ENCODE measurements around the gene UBXN10.

UBXN10 gene

GRCh38 chr1:20151906-20152598 is 33.8 kb upstream of the UBXN10 start:
- DNase-seq (ENCODE audit: low read depth in 2 of 2) = peak; percentile 72 to 77

DNA sequence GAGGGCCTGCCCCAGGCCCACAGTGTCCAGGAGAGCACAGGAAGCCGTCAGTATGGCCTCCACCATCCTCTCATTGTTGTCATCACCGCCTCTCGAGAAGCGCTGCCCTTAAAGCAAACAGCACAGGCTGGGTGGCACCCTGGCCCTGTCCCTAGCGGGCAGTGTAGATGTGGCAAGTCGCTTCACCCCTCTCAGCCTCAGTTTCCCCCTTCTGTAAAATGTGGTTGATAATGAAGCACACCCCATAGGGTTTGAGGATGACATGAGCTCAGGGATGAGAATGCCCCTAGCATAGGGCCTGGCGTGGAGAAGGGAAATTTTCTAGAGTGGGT is 33.3 kb upstream of the UBXN10 start:
- DNase-seq (ENCODE audit: low read depth in 2 of 2) = no peak

DNA sequence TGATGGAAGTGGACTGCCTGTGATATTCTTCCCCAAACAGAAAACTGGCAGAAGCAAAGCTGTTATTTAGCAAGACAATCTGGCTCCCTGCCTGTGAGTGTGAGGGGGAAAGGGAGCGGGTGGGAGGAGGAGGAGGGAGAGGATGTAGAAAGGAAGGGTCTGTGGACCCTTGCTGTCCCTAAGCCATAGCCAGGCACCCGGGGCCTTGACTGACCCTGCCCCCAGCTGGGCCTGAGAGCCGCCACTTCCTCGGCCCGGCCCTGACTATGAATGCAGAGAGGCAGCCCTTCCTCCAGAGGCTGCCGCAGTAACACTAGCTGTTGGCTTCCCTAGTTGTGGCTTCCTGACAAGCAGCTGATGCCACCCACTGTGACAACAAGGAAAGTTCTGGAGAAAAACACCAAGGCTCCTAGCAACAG is 32.9 kb upstream of the UBXN10 start:
- DNase-seq (ENCODE audit: low read depth in 2 of 2) = no peak

DNA sequence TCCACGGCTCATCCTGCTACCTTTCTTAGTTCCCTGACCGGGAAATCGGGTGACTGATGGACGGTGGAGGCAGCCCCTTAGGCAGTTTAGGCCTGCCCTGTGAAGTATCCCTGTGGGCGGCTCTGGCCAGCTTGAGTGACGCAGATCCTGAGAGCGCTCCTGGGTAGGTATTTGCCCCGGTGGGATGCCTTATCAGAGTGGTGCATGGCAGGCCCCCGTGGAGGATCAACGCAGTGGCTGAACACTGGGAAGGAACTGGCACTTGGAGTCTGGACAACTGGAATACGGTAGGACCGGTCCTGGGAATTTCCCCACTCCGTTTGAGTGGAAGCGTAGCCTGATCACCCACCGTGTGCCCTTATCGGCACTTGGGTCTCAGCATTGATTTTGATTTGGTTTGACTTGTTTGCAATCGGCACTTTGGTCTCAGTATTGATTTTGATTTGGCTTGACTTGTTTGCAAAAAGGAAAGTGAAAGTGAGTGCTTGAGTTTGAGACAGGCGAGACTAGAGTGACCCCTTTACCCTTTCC is 31.5 kb upstream of the UBXN10 start:
- no peak for DNase-seq (ENCODE audit: low read depth in 2 of 2)

DNA sequence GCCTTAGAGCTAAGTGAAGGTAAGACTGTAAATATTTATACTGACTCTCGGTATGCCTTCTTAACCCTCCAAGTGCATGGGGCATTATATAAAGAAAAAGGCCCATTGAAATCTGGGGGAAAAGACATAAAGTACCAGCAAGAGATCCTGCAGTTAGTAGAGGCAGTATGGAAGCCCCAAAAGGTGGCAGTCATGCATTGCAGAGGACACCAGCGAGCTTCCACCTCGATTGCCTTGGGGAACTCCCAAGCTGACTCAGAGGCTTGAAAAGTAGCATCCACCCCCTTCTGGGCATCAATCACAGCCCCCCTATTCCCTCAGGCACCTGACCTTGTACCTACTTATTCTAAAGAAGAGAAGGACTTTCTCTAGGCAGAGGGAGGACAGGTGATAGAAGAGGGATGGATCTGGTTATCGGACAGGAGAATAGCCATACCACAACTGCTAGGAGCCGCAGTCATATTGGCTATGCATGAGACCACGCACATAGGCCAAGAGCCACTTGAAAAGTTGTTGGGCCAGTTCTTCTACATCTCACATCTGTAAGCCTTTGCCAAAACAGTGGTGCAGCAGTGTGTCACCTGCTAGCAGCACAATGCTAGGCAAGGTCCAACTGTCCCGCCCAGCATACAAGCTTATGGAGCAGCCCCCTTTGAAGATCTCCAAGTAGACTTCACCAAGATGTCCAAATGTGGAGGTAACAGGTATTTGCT is 27.4 kb upstream of the UBXN10 start:
- DNase-seq (ENCODE audit: low read depth in 2 of 2) = no peak

- DNase-seq (ENCODE audit: low read depth in 2 of 2) = no peak
These were observed 25.9 kb upstream of the UBXN10 start for GRCh38 chr1:20160034-20160433.

- no peak for DNase-seq (ENCODE audit: low read depth in 2 of 2)
These were observed 21.1 kb upstream of the UBXN10 start for GRCh38 chr1:20164694-20165202.

DNA sequence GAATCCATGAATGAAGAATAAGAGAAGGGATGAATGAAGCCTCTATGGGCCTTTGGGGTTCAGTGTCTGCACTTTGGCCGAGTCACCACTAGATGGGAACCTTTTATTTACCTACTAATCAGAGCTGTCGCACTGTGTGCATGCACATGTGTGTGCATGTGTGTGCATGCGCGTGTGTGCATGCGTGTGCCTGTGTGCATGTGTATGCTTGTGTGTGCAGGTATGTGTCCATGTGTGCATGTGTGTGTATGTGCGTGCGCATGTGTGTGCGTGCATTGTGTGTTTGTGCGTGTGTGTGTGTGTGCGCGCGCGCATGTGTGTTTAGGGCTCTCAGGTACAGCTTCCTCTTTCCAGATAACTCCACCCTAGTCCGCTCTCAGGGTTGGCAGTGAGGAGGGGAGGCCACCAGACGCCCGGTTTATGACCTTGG is 20.4 kb upstream of the UBXN10 start:
- no peak for DNase-seq (ENCODE audit: low read depth in 2 of 2)

DNA sequence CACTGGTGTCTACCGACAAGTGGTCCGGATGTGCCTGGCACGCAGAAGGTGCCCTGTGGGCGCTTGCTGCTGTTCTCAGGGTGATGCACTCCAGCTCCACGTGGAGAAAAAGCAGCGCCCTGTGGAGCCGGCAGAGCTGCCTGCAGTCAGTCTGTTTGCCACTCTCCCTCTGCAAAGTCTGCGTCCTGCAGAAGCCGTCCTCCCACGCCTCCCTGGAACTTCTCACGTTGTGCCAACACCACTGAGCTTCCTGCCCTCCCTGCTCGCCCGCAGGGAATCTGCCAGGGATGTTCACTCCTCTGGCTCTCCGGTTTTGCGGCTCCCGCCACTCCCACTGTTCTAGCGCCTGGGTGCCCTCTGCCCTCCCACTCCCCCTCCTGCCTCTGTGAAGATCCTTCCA is 19.8 kb upstream of the UBXN10 start:
- DNase-seq (ENCODE audit: low read depth in 2 of 2) = no peak

- no peak for DNase-seq (ENCODE audit: low read depth in 2 of 2)
These were observed 18.8 kb upstream of the UBXN10 start for GRCh38 chr1:20167126-20167525.

GRCh38 chr1:20168564-20169491 is 17.1 kb upstream of the UBXN10 start:
- DNase-seq (ENCODE audit: low read depth in 2 of 2) = no peak

- no peak for DNase-seq (ENCODE audit: low read depth in 2 of 2)
These were observed 16.0 kb upstream of the UBXN10 start for GRCh38 chr1:20169932-20170331.

- no peak for DNase-seq (ENCODE audit: low read depth in 2 of 2)
These were observed 13.8 kb upstream of the UBXN10 start for GRCh38 chr1:20172033-20172590.

GRCh38 chr1:20174937-20175666 is 10.8 kb upstream of the UBXN10 start:
- no peak for DNase-seq (ENCODE audit: low read depth in 2 of 2)

GRCh38 chr1:20178634-20179370 is 7.1 kb upstream of the UBXN10 start:
- DNase-seq (ENCODE audit: low read depth in 2 of 2) = no peak

DNA sequence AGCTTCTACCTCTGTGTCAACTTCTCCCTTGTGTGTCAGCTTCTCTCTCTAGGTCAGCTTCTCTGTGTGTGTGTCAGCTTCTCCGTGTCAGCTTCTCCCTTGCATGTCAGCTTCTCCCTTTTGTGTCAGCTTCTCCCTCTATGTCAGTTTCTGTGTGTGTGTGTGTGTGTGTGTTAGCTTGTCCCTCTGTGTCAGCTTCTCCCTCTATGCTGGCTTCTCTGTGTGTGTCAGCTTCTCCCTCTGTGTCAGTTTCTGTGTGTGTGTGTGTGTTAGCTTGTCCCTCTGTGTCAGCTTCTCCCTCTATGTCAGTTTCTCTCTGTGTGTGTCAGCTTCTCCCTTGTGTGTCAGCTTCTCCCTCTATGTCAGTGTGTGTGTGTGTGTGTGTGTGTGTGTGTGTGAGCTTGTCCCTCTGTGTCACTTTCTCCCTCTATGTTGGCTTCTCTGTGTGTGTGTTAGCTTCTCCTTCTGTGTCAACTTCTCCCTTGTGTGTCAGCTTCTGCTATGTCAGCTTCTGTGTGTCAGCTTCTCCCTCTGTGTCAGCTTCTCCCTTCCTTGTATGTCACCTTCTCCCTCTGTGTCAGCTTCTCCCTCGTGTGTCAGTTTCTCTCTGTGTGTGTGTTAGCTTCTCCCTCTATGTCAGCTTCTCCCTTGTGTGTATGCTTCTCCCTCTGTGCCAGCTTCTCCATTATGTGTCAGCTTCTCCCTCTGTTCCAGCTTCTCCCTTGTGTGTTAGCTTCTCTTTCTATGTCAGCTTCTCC is 6.3 kb upstream of the UBXN10 start:
- DNase-seq (ENCODE audit: low read depth in 2 of 2) = no peak

GRCh38 chr1:20180129-20180843 is 5.6 kb upstream of the UBXN10 start:
- DNase-seq (ENCODE audit: low read depth in 2 of 2) = no peak

GRCh38 chr1:20180844-20181207 is 5.1 kb upstream of the UBXN10 start:
- DNase-seq (ENCODE audit: low read depth in 2 of 2) = no peak

DNA sequence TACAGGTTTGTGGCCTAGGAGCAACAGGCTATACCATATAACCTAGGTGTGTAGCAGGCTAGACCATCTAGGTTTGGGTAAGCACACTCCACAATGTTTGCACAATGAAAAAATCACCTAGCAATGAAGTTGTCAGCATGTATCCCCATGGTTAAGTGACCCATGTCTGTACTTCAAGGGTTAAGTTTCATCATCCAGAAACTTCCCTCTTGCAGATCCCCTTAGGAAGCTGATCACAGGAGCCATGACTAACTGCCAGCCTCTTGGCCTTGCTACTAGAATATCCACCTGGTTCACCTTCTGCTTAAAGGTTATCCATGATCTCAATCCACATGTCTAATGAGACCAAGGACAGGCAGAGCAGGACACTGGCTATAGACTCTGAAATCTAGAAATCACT is 3.5 kb upstream of the UBXN10 start:
- no peak for DNase-seq (ENCODE audit: low read depth in 2 of 2)
